GM21786 (cell line): Measurements from ENCODE around the gene TRIP4.

Experiments
- ATAC-seq: cut with Tn5 transposase; IDR thresholded peaks from one replicate; pipeline ENCODE4 v1.9.1; 2021; ENCODE audit not compliant: unreplicated experiment

TRIP4 gene

GRCh38 chr15:64444836-64445235 lies 57.2 kb downstream of the TRIP4 start:
- no peak for ATAC-seq

- no peak for ATAC-seq
Measured at GRCh38 chr15:64447536-64448315, 60.1 kb downstream of the TRIP4 start.

- ATAC-seq: no peak
Measured at GRCh38 chr15:64452988-64453688, 65.5 kb downstream of the TRIP4 start.

GRCh38 chr15:64453689-64454037 lies 66.0 kb downstream of the TRIP4 start:
- no peak for ATAC-seq

GRCh38 chr15:64454282-64454681 lies 66.6 kb downstream of the TRIP4 start:
- no peak for ATAC-seq

GRCh38 chr15:64455961-64456371 lies 68.3 kb downstream of the TRIP4 start:
- ATAC-seq: no peak

- ATAC-seq: no peak
Measured at GRCh38 chr15:64456634-64457108, 69.0 kb downstream of the TRIP4 start.

- no peak for ATAC-seq
Measured at GRCh38 chr15:64459066-64459781, 71.6 kb downstream of the TRIP4 start.

- peak; percentile 48 for ATAC-seq
Measured at GRCh38 chr15:64460206-64460723, 72.6 kb downstream of the TRIP4 start, which contains the start of gene ZNF609. Gene ZNF609, plus strand, starts transcription at chr15:64460578. Its CDS starts 38,842 bp downstream, at chr15:64499420.

- ATAC-seq: no peak
Measured at GRCh38 chr15:64460724-64461720, 73.4 kb downstream of the TRIP4 start.

GRCh38 chr15:64461721-64462162 lies 74.1 kb downstream of the TRIP4 start:
- no peak for ATAC-seq

GRCh38 chr15:64462492-64462891 lies 74.9 kb downstream of the TRIP4 start:
- no peak for ATAC-seq

GRCh38 chr15:64464276-64465005 lies 76.8 kb downstream of the TRIP4 start:
- no peak for ATAC-seq

GRCh38 chr15:64466408-64467141 lies 78.9 kb downstream of the TRIP4 start:
- no peak for ATAC-seq

GRCh38 chr15:64472161-64472560 lies 84.5 kb downstream of the TRIP4 start:
- ATAC-seq: no peak

- ATAC-seq: no peak
Measured at GRCh38 chr15:64474846-64475245, 87.2 kb downstream of the TRIP4 start.

GRCh38 chr15:64476550-64476949 lies 88.9 kb downstream of the TRIP4 start:
- ATAC-seq: no peak

- no peak for ATAC-seq
Measured at GRCh38 chr15:64478863-64479262, 91.2 kb downstream of the TRIP4 start.

- ATAC-seq: no peak
Measured at GRCh38 chr15:64480891-64481290, 93.3 kb downstream of the TRIP4 start.
